Endodermal cell (in vitro differentiated cells): ENCODE measurements around the gene SDK1. TPM values are rescaled to one million over a fixed set of nuclear protein-coding genes. Genes with fewer than 3 reads are reported as not detected.

ENCODE experiments used
- DNase-seq: peaks from one replicate; pipeline ENCODE4 v3.0.0-alpha.2; 2017
- H3K27ac ChIP-seq: 2 replicates; pipeline ENCODE4 v1.5.1; 2013; ENCODE audit warnings: mild to moderate bottlenecking, low read depth, low read length, moderate library complexity
- H3K27me3 ChIP-seq: 2 replicates; pipeline ENCODE4 v1.6.1; 2013; ENCODE audit warnings: mild to moderate bottlenecking, low read length, moderate library complexity; ENCODE audit not compliant: insufficient read depth, control insufficient read depth, poor library complexity, severe bottlenecking
- H3K36me3 ChIP-seq: 2 replicates; pipeline ENCODE4 v1.7.0; 2013; ENCODE audit warnings: mild to moderate bottlenecking, low read length, moderate library complexity; ENCODE audit not compliant: control insufficient read depth, insufficient read depth
- H3K4me1 ChIP-seq: one replicate; pipeline ENCODE4 v1.7.0; 2013; ENCODE audit warnings: low read length; ENCODE audit not compliant: control insufficient read depth, insufficient read depth
- H3K4me3 ChIP-seq: 2 replicates; pipeline ENCODE4 v1.5.1; 2013; ENCODE audit warnings: mild to moderate bottlenecking, low read length, moderate library complexity
- H3K9ac ChIP-seq: 2 replicates; pipeline ENCODE4 v1.6.1; 2013; ENCODE audit warnings: mild to moderate bottlenecking, low read length, moderate library complexity; ENCODE audit not compliant: poor library complexity, severe bottlenecking; ENCODE audit errors: extremely low read depth
- H3K9me3 ChIP-seq: 2 replicates; pipeline ENCODE4 v1.6.1; 2013; ENCODE audit warnings: mild to moderate bottlenecking, low read length, moderate library complexity; ENCODE audit not compliant: control insufficient read depth
- H3K27ac Mint-ChIP-seq: 2 replicates; pipeline ENCODE4 v1.8.0; 2020; ENCODE audit warnings: mixed read lengths
- H3K27me3 Mint-ChIP-seq: 2 replicates; pipeline ENCODE4 v1.8.0; 2021; ENCODE audit warnings: mild to moderate bottlenecking, mixed read lengths; ENCODE audit not compliant: insufficient read depth
- H3K36me3 Mint-ChIP-seq: 2 replicates; pipeline ENCODE4 v1.8.0; 2020; ENCODE audit warnings: low read depth, mixed read lengths
- H3K4me1 Mint-ChIP-seq: 2 replicates; pipeline ENCODE4 v1.8.0; 2020; ENCODE audit warnings: mixed read lengths
- H3K4me3 Mint-ChIP-seq: 2 replicates; pipeline ENCODE4 v1.8.0; 2020; ENCODE audit warnings: mild to moderate bottlenecking, moderate library complexity, mixed read lengths
- H3K9me3 Mint-ChIP-seq: 2 replicates; pipeline ENCODE4 v1.8.0; 2020; ENCODE audit warnings: mild to moderate bottlenecking, mixed read lengths
- CTCF ChIP-seq: fragments of 200-600 bp; sonication (generic); conservative IDR thresholded peaks from 2 replicates; pipeline ENCODE4 v1.5.0; 2021; ENCODE audit warnings: antibody characterized with exemption, mild to moderate bottlenecking
- WGBS, 2 experiments: methylation state at CpG; one replicate each; pipeline versions ENCODE4 v1.1.5 to v1.1.7; 2013; ENCODE audit warnings: missing lambda C conversion rate in 2 of 2, mixed read lengths in 1 of 2; ENCODE audit not compliant: insufficient coverage in 1 of 2, insufficient read length in 1 of 2; 5-methylcytosine and 5-hydroxymethylcytosine counted together
- total RNA-seq, 2 donors: library from RNA; stranded (reverse); fragmentation: NEBNext Ultra II Directional in 1 of 2; extraction: Animal tissue kit (Norgen Biotek cat#: 25700) in 1 of 2; gene quantifications; 2 replicates in 1 of 2; 3 replicates in 1 of 2; pipeline ENCODE4 v1.2.1, GENCODE V29; 2021

SDK1 gene
- total RNA-seq, 2 donors from 2014 or later = 22.7 to 23.1 TPM

GRCh38 chr7:3527496-3528124 is 226.6 kb downstream of the SDK1 start:
- peaks cover 24% of the 10 kb centered on the region for H3K4me1 Mint-ChIP-seq

GRCh38 chr7:3533040-3533439 is 232.0 kb downstream of the SDK1 start:
- H3K36me3 Mint-ChIP-seq = no peaks in the 10 kb centered on the region
- Histone ChIP-seq H3K27me3 (no peaks in the 10 kb centered on the region), H3K4me1 (no peaks in the 10 kb centered on the region), H3K4me3 (no peak overlapping the region), H3K9me3 (no peaks in the 10 kb centered on the region), H3K36me3 (no peaks in the 10 kb centered on the region), H3K9ac (no peak overlapping the region), H3K27ac (no peak overlapping the region)
- DNase-seq = no peak
- H3K27me3 Mint-ChIP-seq = no peaks in the 10 kb centered on the region
- no peak overlapping the region for H3K4me3 Mint-ChIP-seq
- H3K9me3 Mint-ChIP-seq = no peaks in the 10 kb centered on the region
- TF ChIP-seq CTCF = no peak
- no peak overlapping the region for H3K27ac Mint-ChIP-seq
- peaks cover 11% of the 10 kb centered on the region for H3K4me1 Mint-ChIP-seq
- WGBS, 2 experiments = 95% methylated on average over 1 of the region's 1 CpG; no CpG with 5 or more reads in 1 of the 2 experiments

More at GRCh38 chr7:3527496-3528124, 226.6 kb downstream of the SDK1 start:
- WGBS, 2 experiments = 95 to 100% methylated on average over 1 to 2 of the region's 2 CpGs
- Mint-ChIP-seq H3K27ac (no peak overlapping the region), H3K9me3 (no peaks in the 10 kb centered on the region), H3K4me3 (no peak overlapping the region), H3K36me3 (no peaks in the 10 kb centered on the region), H3K27me3 (no peaks in the 10 kb centered on the region)
- no peak overlapping the region for H3K4me3 ChIP-seq
- no peak for DNase-seq
- no peaks in the 10 kb centered on the region for H3K27me3 ChIP-seq
- H3K9me3 ChIP-seq = no peaks in the 10 kb centered on the region
- no peaks in the 10 kb centered on the region for H3K4me1 ChIP-seq
- no peak overlapping the region for H3K27ac ChIP-seq
- no peak overlapping the region for H3K9ac ChIP-seq
- H3K36me3 ChIP-seq = no peaks in the 10 kb centered on the region
- no peak for TF ChIP-seq CTCF

GRCh38 chr7:3537210-3537875 is 236.3 kb downstream of the SDK1 start:
- Mint-ChIP-seq H3K27me3 (no peaks in the 10 kb centered on the region), H3K36me3 (no peaks in the 10 kb centered on the region), H3K27ac (no peak overlapping the region), H3K9me3 (no peaks in the 10 kb centered on the region), H3K4me1 (peaks cover 3% of the 10 kb centered on the region), H3K4me3 (no peak overlapping the region)
- H3K4me1 ChIP-seq = no peaks in the 10 kb centered on the region
- 80 to 94% methylated on average over 1 to 6 of the region's 6 CpGs for WGBS, 2 experiments
- no peaks in the 10 kb centered on the region for H3K9me3 ChIP-seq
- H3K9ac ChIP-seq = no peak overlapping the region
- H3K27me3 ChIP-seq = no peaks in the 10 kb centered on the region
- DNase-seq = no peak
- no peaks in the 10 kb centered on the region for H3K36me3 ChIP-seq
- H3K27ac ChIP-seq = no peak overlapping the region
- no peak overlapping the region for H3K4me3 ChIP-seq
- TF ChIP-seq CTCF = no peak
